H1 (cell line): ENCODE data around the gene BBX. TPM values are rescaled to one million over a fixed set of nuclear protein-coding genes. Genes with fewer than 3 reads are reported as not detected.

Experiments
- CTCF ChIA-PET: fragments of 300-600 bp; sonication (Branson Sonifier 250); formaldehyde crosslinking; loops from one replicate; lab custom pipeline; 2021; ENCODE audit not compliant: partially characterized antibody; lab: Charles Lee
- POLR2A ChIA-PET: fragments of 300-600 bp; sonication (Branson Sonifier 250); formaldehyde crosslinking; loops from one replicate; lab custom pipeline; 2021; ENCODE audit warnings: inconsistent platforms; ENCODE audit not compliant: partially characterized antibody; lab: Charles Lee
- DNase-seq, 2 experiments: peaks; one replicate each; pipeline versions ENCODE4 v3.0.0 to v3.0.0-alpha.2; 2010 to 2022; ENCODE audit warnings: low spot score in 2 of 2, low read depth in 1 of 2, mixed read lengths in 1 of 2
- FAIRE-seq: peaks from 2 replicates; lab custom pipeline; 2011; peaks lifted over from hg19 to GRCh38; lab: Jason Lieb, UNC
- H2AFZ ChIP-seq: 2 replicates; pipeline ENCODE4 v1.8.1; 2012; ENCODE audit warnings: low read length, inconsistent platforms
- H2AK5ac ChIP-seq: 2 replicates; pipeline ENCODE4 v1.6.1; 2013; ENCODE audit warnings: low read depth, low read length
- H2BK120ac ChIP-seq: replicated peaks from 2 replicates; pipeline ENCODE3; 2013; ENCODE audit warnings: low read depth, low read length, inconsistent platforms
- H2BK12ac ChIP-seq: 2 replicates; pipeline ENCODE4 v1.6.1; 2013; ENCODE audit warnings: low read depth, low read length
- H2BK15ac ChIP-seq: 2 replicates; pipeline ENCODE4 v1.6.1; 2013; ENCODE audit warnings: low read length
- H2BK20ac ChIP-seq: 2 replicates; pipeline ENCODE4 v1.6.1; 2013; ENCODE audit warnings: low read length
- H2BK5ac ChIP-seq: 2 replicates; pipeline ENCODE4 v1.6.1; 2013; ENCODE audit warnings: low read depth, low read length
- H3K14ac ChIP-seq: 2 replicates; pipeline ENCODE4 v1.6.1; 2013; ENCODE audit warnings: inconsistent platforms; ENCODE audit not compliant: insufficient read length
- H3K18ac ChIP-seq: 2 replicates; pipeline ENCODE4 v1.6.1; 2013; ENCODE audit warnings: low read length; ENCODE audit errors: extremely low read depth
- H3K23ac ChIP-seq: 2 replicates; pipeline ENCODE4 v1.6.1; 2013; ENCODE audit warnings: inconsistent platforms; ENCODE audit not compliant: insufficient read length
- H3K23me2 ChIP-seq: 2 replicates; pipeline ENCODE4 v1.6.1; 2013; ENCODE audit warnings: low read depth, low read length
- H3K27ac ChIP-seq: 2 replicates; pipeline ENCODE4 v1.6.1; 2011; ENCODE audit warnings: low read depth, low read length, inconsistent platforms
- H3K27me3 ChIP-seq, 4 experiments: replicated peaks in 1 of 4; 1 replicate in 1 of 4; 2 replicates in 3 of 4; pipeline versions ENCODE4 v1.6.1 to v1.8.1; 2011 to 2013; ENCODE audit warnings: low read length in 3 of 4, mild to moderate bottlenecking in 3 of 4, inconsistent platforms in 2 of 4, mixed read lengths in 2 of 4, moderate library complexity in 1 of 4; ENCODE audit not compliant: control insufficient read depth in 3 of 4, insufficient read depth in 3 of 4; ENCODE audit errors: extremely low read depth in 1 of 4
- H3K36me3 ChIP-seq, 4 experiments: 2 replicates each; pipeline versions ENCODE4 v1.6.1 to v1.8.1; 2011 to 2013; ENCODE audit warnings: mild to moderate bottlenecking in 4 of 4, low read length in 3 of 4, moderate library complexity in 2 of 4, control low read depth in 1 of 4, inconsistent platforms in 1 of 4; ENCODE audit not compliant: insufficient read depth in 4 of 4, control insufficient read depth in 2 of 4
- H3K4ac ChIP-seq: replicated peaks from 2 replicates; pipeline ENCODE3; 2013; ENCODE audit warnings: low read length, low read depth, mixed read lengths, inconsistent platforms; ENCODE audit not compliant: insufficient read length
- H3K4me1 ChIP-seq, 4 experiments: replicated peaks in 1 of 4; 1 replicate in 1 of 4; 2 replicates in 3 of 4; pipeline versions ENCODE4 v1.6.1 to v1.8.1; 2011 to 2013; ENCODE audit warnings: low read length in 3 of 4, inconsistent platforms in 2 of 4, mixed read lengths in 1 of 4; ENCODE audit not compliant: insufficient read depth in 4 of 4, control insufficient read depth in 3 of 4
- H3K4me2 ChIP-seq, 2 experiments: 2 replicates each; pipeline versions ENCODE4 v1.6.1 to v1.8.1; 2011 to 2013; ENCODE audit warnings: low read depth in 2 of 2, low read length in 2 of 2, control low read depth in 1 of 2, inconsistent platforms in 1 of 2, mild to moderate bottlenecking in 1 of 2; ENCODE audit not compliant: insufficient read depth in 1 of 2
- H3K4me3 ChIP-seq, 4 experiments: fragments of 200-600, 300-600 bp in 1 of 4; sonication (generic), shearing (Covaris generic), sonication (Bioruptor Twin) in 1 of 4; 2 replicates each; pipeline versions ENCODE4 v1.5.1 to v1.8.1; 2011 to 2016; ENCODE audit warnings: low read length in 4 of 4, low read depth in 3 of 4, control low read depth in 2 of 4, inconsistent platforms in 2 of 4, mild to moderate bottlenecking in 2 of 4, mixed read lengths in 1 of 4, moderate library complexity in 1 of 4; ENCODE audit not compliant: insufficient read depth in 2 of 4; ENCODE audit errors: extremely low read depth in 1 of 4
- H3K56ac ChIP-seq: replicated peaks from 2 replicates; pipeline ENCODE3; 2013; ENCODE audit warnings: low read depth, mild to moderate bottlenecking, mixed read lengths, low read length, inconsistent platforms; ENCODE audit not compliant: insufficient read length
- H3K79me1 ChIP-seq: 2 replicates; pipeline ENCODE4 v1.6.1; 2013; ENCODE audit warnings: low read depth, low read length, control low read depth
- H3K79me2 ChIP-seq, 2 experiments: 2 replicates each; pipeline versions ENCODE4 v1.6.1 to v1.8.1; 2012 to 2013; ENCODE audit warnings: low read length in 2 of 2, mild to moderate bottlenecking in 2 of 2, inconsistent platforms in 1 of 2; ENCODE audit not compliant: insufficient read depth in 2 of 2, control insufficient read depth in 1 of 2
- H3K9ac ChIP-seq, 4 experiments: replicated peaks in 1 of 4; 1 replicate in 1 of 4; 2 replicates in 3 of 4; pipeline versions ENCODE4 v1.6.1 to v1.8.1; 2011 to 2013; ENCODE audit warnings: low read depth in 3 of 4, low read length in 3 of 4, control low read depth in 2 of 4, mild to moderate bottlenecking in 2 of 4, moderate library complexity in 2 of 4, inconsistent platforms in 1 of 4; ENCODE audit errors: extremely low read depth in 1 of 4
- H3K9me3 ChIP-seq, 2 experiments: 2 replicates each; pipeline versions ENCODE4 v1.6.1 to v1.8.1; 2012 to 2013; ENCODE audit warnings: mild to moderate bottlenecking in 2 of 2, moderate library complexity in 2 of 2, control low read depth in 1 of 2, inconsistent platforms in 1 of 2, low read depth in 1 of 2, low read length in 1 of 2, mixed read lengths in 1 of 2; ENCODE audit not compliant: insufficient read depth in 2 of 2
- H4K20me1 ChIP-seq, 2 experiments: replicated peaks in 1 of 2; 2 replicates each; pipeline versions ENCODE3 to v1.8.1; 2011 to 2013; ENCODE audit warnings: inconsistent platforms in 2 of 2, low read length in 2 of 2, mild to moderate bottlenecking in 1 of 2; ENCODE audit not compliant: insufficient read depth in 2 of 2, control insufficient read depth in 1 of 2
- H4K5ac ChIP-seq: 2 replicates; pipeline ENCODE4 v1.6.1; 2013; ENCODE audit warnings: low read length, low read depth, mixed read lengths, inconsistent platforms; ENCODE audit not compliant: insufficient read length
- H4K8ac ChIP-seq: 2 replicates; pipeline ENCODE4 v1.8.0; 2013; ENCODE audit warnings: mild to moderate bottlenecking, moderate library complexity, low read length, inconsistent platforms; ENCODE audit not compliant: insufficient read depth; ENCODE audit errors: extremely low read depth
- H4K91ac ChIP-seq: replicated peaks from 2 replicates; pipeline ENCODE3; 2013; ENCODE audit warnings: low read length, mixed read lengths, inconsistent platforms; ENCODE audit not compliant: insufficient read length
- ATF2 ChIP-seq: IDR thresholded peaks from 2 replicates; pipeline ENCODE4 v1.6.1; 2012; ENCODE audit warnings: low read length, inconsistent platforms
- KDM1A ChIP-seq: fragments of 200-600, 300-600 bp; sonication (generic); IDR thresholded peaks from 2 replicates; pipeline ENCODE4 v1.7.1; 2016; ENCODE audit warnings: mild to moderate bottlenecking, low read length, borderline replicate concordance
- MAX ChIP-seq: IDR thresholded peaks from 2 replicates; pipeline ENCODE4 v1.6.1; 2012; ENCODE audit warnings: inconsistent platforms
- POU5F1 ChIP-seq: IDR thresholded peaks from 2 replicates; pipeline ENCODE4 v1.6.1; 2011; ENCODE audit warnings: low read depth, mild to moderate bottlenecking, low read length, moderate library complexity
- RFX5 ChIP-seq: IDR thresholded peaks from 2 replicates; pipeline ENCODE4 v1.6.1; 2011; ENCODE audit warnings: low read depth, low read length, improper control_type of control experiment, borderline replicate concordance
- RXRA ChIP-seq: IDR thresholded peaks from 2 replicates; pipeline ENCODE4 v1.6.1; 2011; ENCODE audit warnings: low read depth, mild to moderate bottlenecking, low read length, moderate library complexity; ENCODE audit not compliant: insufficient read depth
- SRF ChIP-seq: IDR thresholded peaks from 2 replicates; pipeline ENCODE4 v1.6.1; 2011; ENCODE audit warnings: mild to moderate bottlenecking, low read depth, low read length, moderate library complexity
- SUZ12 ChIP-seq: fragments of 200-600 bp; sonication (generic); IDR thresholded peaks from 2 replicates; pipeline ENCODE4 v1.6.1; 2012; ENCODE audit warnings: mild to moderate bottlenecking, inconsistent platforms, low read length, moderate library complexity, mixed read lengths
- TCF12 ChIP-seq: IDR thresholded peaks from 2 replicates; pipeline ENCODE4 v1.6.1; 2011; ENCODE audit warnings: low read depth, mild to moderate bottlenecking, low read length
- WGBS, 2 experiments: shearing (Covaris generic) in 1 of 2; methylation state at CpG; one replicate each; pipeline versions ENCODE4 v1.1.6 to v1.1.7; 2013 to 2015; ENCODE audit warnings: low lambda C conversion rate in 2 of 2, mixed read lengths in 2 of 2, inconsistent platforms in 1 of 2, low coverage in 1 of 2, missing lambda C conversion rate in 1 of 2; ENCODE audit not compliant: insufficient replicate concordance in 2 of 2, insufficient coverage in 1 of 2, insufficient read length in 1 of 2; ENCODE audit errors: extremely low coverage in 1 of 2, missing lambda C conversion rate in 1 of 2; 5-methylcytosine and 5-hydroxymethylcytosine counted together
- polyA plus RNA-seq, 7 experiments: library from polyadenylated mRNA; depleted of rRNA in 3 of 7; stranded (reverse) in 5 of 7; unstranded in 2 of 7; fragments of >200 nt in 5 of 7; fragments of 200-250 nt in 2 of 7; gene quantifications; 1 replicate in 5 of 7; 2 replicates in 1 of 7; 4 replicates in 1 of 7; pipeline versions ENCODE4 v1.2.1 to v1.2.3, GENCODE V29; 2011 to 2013; ENCODE audit warnings: missing spikeins in 2 of 7, mixed read lengths in 2 of 7
- total RNA-seq: library from RNA; stranded (reverse); fragmentation: NEBNext Ultra II Directional; extraction: Animal tissue kit (Norgen Biotek cat#: 25700); gene quantifications from 2 replicates; pipeline ENCODE4 v1.2.1, GENCODE V29; 2021

BBX gene
- total and polyA plus RNA-seq, 2 of the 8 experiments (the other 6 are each of a cell fraction or from before 2014, with no cell fraction given), result 11.0 to 42.5 TPM

GRCh38 chr3:107848351-107848915 is 325.7 kb downstream of the BBX start:
- no peak overlapping the region for H2AFZ ChIP-seq
- WGBS, 2 experiments, result 86% methylated on average over 5 of the region's 5 CpGs; no CpG with 5 or more reads in 1 of the 2 experiments
- H3K36me3 ChIP-seq, result no peaks in the 10 kb centered on the region
- H2BK12ac ChIP-seq, result no peak overlapping the region
- no peak overlapping the region for H4K91ac ChIP-seq
- DNase-seq (no peak), FAIRE-seq (no peak)
- H3K9me3 ChIP-seq, result no peaks in the 10 kb centered on the region
- no peak overlapping the region for H2BK15ac ChIP-seq
- POLR2A ChIA-PET, result no interaction called here
- no peak overlapping the region for H2AK5ac ChIP-seq
- no peak overlapping the region for H4K5ac ChIP-seq
- H4K8ac ChIP-seq, result no peak overlapping the region
- H3K4me2 ChIP-seq, result no peak overlapping the region
- H3K79me1 ChIP-seq, result no peaks in the 10 kb centered on the region
- CTCF ChIA-PET, result interaction anchor here (0.7 to 3.8 kb wide), 11 partner anchors 10 to 615 kb away, joined by 3 to 31 read pairs (median 3); no protein-coding TSS in a partner anchor
- no peak overlapping the region for H3K14ac ChIP-seq
- H2BK120ac ChIP-seq, result no peak overlapping the region
- no peak overlapping the region for H3K4me3 ChIP-seq
- H2BK5ac ChIP-seq, result no peak overlapping the region
- H4K20me1 ChIP-seq, result no peaks in the 10 kb centered on the region
- no peak overlapping the region for H3K27ac ChIP-seq
- H3K4me1 ChIP-seq, result peaks cover 0 to 2% (median 0%) of the 10 kb centered on the region in 4 experiments; a peak in 3 of 7 replicates
- H3K23ac ChIP-seq, result no peak overlapping the region
- H3K23me2 ChIP-seq, result no peaks in the 10 kb centered on the region
- no peak overlapping the region for H3K9ac ChIP-seq
- no peaks in the 10 kb centered on the region for H3K27me3 ChIP-seq
- no peak overlapping the region for H2BK20ac ChIP-seq
- H3K18ac ChIP-seq, result no peak overlapping the region
- H3K56ac ChIP-seq, result no peak overlapping the region
- no peak overlapping the region for H3K4ac ChIP-seq
- H3K79me2 ChIP-seq, result no peaks in the 10 kb centered on the region
- TF ChIP-seq ATF2, result no peak
- no peak for TF ChIP-seq SUZ12
- TF ChIP-seq KDM1A, result no peak
- no peak for TF ChIP-seq RFX5
- no peak for TF ChIP-seq SRF
- no peak for TF ChIP-seq POU5F1
- no peak for TF ChIP-seq MAX
- no peak for TF ChIP-seq RXRA
- TF ChIP-seq TCF12, result no peak
